Esophagus muscularis mucosa (tissue), 4 donors: Measurements from ENCODE around the gene SLC17A9.
A peak's percentile ranks its signal among the peaks of the same experiment; 100 is the strongest.

ENCODE experiments used
- CTCF ChIP-seq, 3 experiments: fragments of 200-600 bp in 2 of 3; fragments of 450-650 bp in 1 of 3; sonication (generic) in 2 of 3; IDR thresholded peaks; one replicate each; pipeline ENCODE4 v1.5.1; 2017 to 2019; ENCODE audit warnings: antibody characterized with exemption in 3 of 3, mild to moderate bottlenecking in 2 of 3, moderate library complexity in 1 of 3
- EP300 ChIP-seq: sonication (generic); formaldehyde crosslinking; IDR thresholded peaks from one replicate; pipeline ENCODE4 v1.6.1; 2017; ENCODE audit warnings: antibody characterized with exemption
- POLR2A ChIP-seq: fragments of 450-650 bp; IDR thresholded peaks from one replicate; pipeline ENCODE4 v1.6.1; 2017; ENCODE audit warnings: antibody characterized with exemption, moderate library complexity, mild to moderate bottlenecking, low read depth
- POLR2AphosphoS5 ChIP-seq, 2 donors: sonication (generic); formaldehyde crosslinking; IDR thresholded peaks; one replicate each; pipeline ENCODE4 v1.6.1; 2017; ENCODE audit warnings: antibody characterized with exemption in 2 of 2

GRCh38 chr20:62929051-62929538 is 23.4 kb upstream of the SLC17A9 start:
- TF ChIP-seq CTCF (IDR thresholded peaks at IDR 0.05), result no peak
- peak; percentile 32 to 46 for TF ChIP-seq POLR2AphosphoS5 (IDR thresholded peaks at IDR 0.05)
- TF ChIP-seq POLR2A, result no peak
- TF ChIP-seq EP300, result no peak
